Astrocyte of the cerebellum (primary cell): Measurements from ENCODE around the gene FAM50B.

Experiments
- DNase-seq: peaks from one replicate; pipeline ENCODE4 v3.0.0-alpha.2; 2011; ENCODE audit warnings: low read depth
- H3K4me3 ChIP-seq: 2 replicates; pipeline ENCODE4 v1.5.1; 2011; ENCODE audit warnings: mild to moderate bottlenecking, low read depth, low read length, moderate library complexity
- in situ Hi-C: cut with HindIII; loops from 2 replicates; pipeline ENCODE4 v1.10.0; 2017; ENCODE audit warnings: low sequenced_read_pairs
- TF ChIP-seq, protein P1 (sequence below): IDR thresholded peaks from 2 replicates; pipeline ENCODE4 v1.5.1; 2012; ENCODE audit warnings: low read length, low read depth, moderate library complexity, mild to moderate bottlenecking; ENCODE audit errors: missing control alignments

Gene FAM50B

GRCh38 chr6:3819161-3820110 lies 29.7 kb upstream of the FAM50B start:
- in situ Hi-C loops = no loop called here
- TF ChIP-seq, protein P1, sequence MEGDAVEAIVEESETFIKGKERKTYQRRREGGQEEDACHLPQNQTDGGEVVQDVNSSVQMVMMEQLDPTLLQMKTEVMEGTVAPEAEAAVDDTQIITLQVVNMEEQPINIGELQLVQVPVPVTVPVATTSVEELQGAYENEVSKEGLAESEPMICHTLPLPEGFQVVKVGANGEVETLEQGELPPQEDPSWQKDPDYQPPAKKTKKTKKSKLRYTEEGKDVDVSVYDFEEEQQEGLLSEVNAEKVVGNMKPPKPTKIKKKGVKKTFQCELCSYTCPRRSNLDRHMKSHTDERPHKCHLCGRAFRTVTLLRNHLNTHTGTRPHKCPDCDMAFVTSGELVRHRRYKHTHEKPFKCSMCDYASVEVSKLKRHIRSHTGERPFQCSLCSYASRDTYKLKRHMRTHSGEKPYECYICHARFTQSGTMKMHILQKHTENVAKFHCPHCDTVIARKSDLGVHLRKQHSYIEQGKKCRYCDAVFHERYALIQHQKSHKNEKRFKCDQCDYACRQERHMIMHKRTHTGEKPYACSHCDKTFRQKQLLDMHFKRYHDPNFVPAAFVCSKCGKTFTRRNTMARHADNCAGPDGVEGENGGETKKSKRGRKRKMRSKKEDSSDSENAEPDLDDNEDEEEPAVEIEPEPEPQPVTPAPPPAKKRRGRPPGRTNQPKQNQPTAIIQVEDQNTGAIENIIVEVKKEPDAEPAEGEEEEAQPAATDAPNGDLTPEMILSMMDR = no peak
- H3K4me3 ChIP-seq = no peak overlapping the region
- DNase-seq = no peak

DNA sequence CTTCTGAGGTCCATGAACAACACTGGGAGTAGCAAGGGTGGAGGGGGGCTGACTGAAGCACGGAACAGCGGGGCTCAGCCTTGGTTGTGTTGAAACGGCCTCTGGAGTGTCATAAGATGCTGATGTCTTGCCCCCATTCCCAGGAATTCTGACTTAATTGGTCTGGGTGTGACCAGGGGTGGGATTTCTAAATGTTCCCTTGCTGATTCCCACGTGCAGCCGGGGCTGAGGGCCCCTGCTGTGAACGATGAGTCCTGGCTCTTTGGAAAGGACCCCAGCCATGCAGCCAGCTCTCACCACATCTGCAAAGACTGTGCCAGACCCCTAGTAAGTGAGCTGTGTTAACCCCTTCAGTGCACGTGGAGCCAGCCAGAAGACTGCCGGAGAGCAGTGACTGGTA lies 28.6 kb upstream of the FAM50B start:
- in situ Hi-C loops = no loop called here

DNA sequence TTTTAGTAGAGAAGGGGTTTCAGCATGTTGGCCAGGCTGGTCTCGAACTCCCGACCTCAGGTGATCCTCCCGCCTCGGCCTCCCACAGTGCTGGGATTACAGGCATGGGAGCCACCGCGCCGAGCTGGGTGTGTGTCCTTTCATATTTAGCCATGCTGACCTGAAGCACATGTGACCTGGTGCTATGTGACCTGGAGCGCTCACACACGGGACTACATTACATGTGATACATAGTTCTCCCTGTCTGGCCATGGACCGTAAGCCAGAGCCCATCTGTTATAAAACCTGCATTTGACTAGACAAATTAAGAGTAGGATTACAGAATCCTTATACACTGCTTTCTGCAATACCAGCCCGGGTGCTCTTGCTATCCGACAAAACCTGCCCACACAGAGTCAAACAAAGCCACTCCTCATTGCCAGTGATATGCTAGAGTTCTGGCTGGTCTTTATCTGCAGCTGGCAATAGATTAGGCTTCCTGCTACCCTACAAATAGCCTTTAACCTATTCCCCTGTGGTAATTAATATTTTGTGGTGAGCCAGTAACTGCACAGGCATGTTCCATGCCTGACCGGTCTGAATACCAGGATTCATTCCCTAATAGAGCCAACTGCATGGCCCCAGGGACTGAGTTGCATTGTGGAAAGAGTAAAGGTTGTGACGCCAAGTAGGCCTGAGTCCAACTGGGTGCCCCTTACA lies 26.3 kb upstream of the FAM50B start:
- H3K4me3 ChIP-seq = no peak overlapping the region
- TF ChIP-seq, protein P1 = no peak
- DNase-seq = no peak
- in situ Hi-C loops = no loop called here

More for the DNA sequence above, 28.6 kb upstream of the FAM50B start:
- TF ChIP-seq, protein P1 = no peak
- no peak overlapping the region for H3K4me3 ChIP-seq
- DNase-seq = peak; percentile 20

DNA sequence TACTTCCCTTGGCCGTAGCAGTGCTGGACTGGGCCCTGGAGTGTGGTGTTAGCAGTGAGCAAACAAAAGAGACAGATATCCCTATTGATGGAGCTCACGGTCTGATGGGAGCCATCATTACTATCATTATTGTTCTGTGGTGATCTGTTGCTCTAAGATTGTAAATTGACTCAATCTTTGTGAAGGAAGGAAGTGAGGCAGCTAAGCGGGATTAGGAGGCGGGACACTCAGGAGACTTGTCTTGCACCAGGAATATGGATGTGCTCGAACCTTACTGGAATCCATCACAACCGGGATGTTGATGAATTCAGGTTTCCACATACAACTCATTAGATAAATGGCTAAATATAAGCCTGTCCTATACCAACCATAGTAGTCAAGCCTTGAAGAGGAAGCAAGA lies 25.5 kb upstream of the FAM50B start:
- TF ChIP-seq, protein P1 = no peak
- in situ Hi-C loops = no loop called here
- no peak overlapping the region for H3K4me3 ChIP-seq
- DNase-seq = no peak

GRCh38 chr6:3825331-3825831 lies 23.8 kb upstream of the FAM50B start:
- H3K4me3 ChIP-seq = no peak overlapping the region
- no peak for DNase-seq
- in situ Hi-C loops = no loop called here
- TF ChIP-seq, protein P1 = peak; percentile 50

DNA sequence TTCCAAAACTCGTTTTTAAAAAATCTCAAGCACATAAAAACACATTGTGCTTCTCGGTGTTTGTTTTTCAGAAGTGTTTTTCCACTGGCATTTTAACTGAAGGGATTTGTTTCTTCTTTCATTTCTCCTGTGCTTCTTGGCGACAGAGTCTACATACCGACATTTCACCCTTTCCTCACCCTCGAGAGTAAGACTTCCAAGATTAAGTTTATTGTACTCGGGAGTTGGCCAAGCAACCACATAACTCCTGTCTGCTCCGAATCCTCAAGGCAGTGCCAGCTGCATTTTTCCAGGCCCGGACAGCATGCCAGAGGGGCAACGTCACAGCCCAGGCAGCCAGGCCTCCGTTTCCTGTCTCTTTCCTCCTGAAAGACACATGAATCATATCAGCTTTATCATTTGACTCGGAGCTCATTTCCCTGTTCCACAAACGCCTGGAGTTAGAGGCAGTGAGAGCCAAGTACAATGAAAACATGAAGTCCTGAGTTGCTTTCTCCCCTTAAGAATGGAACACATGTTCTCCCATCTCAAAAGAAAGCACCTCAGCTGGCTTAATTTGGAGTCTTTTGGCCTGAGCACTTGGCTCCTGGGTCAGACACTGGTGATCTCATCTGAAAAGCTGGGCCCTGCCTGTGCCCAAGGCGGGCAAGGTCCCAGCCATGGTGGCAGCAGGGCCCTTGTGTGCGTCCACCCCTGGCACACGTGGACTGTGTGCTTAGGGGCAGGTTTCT lies 23.2 kb upstream of the FAM50B start:
- H3K4me3 ChIP-seq = no peak overlapping the region
- in situ Hi-C loops = no loop called here
- TF ChIP-seq, protein P1 = no peak
- DNase-seq = peak; percentile 96
